ENCODE measurements around the gene ANKRD28. TPM values are rescaled to one million over a fixed set of nuclear protein-coding genes. Genes with fewer than 3 reads are reported as not detected.

Gene ANKRD28
- total RNA-seq, 1 donor from 2014 or later, result 60.6 TPM

DNA sequence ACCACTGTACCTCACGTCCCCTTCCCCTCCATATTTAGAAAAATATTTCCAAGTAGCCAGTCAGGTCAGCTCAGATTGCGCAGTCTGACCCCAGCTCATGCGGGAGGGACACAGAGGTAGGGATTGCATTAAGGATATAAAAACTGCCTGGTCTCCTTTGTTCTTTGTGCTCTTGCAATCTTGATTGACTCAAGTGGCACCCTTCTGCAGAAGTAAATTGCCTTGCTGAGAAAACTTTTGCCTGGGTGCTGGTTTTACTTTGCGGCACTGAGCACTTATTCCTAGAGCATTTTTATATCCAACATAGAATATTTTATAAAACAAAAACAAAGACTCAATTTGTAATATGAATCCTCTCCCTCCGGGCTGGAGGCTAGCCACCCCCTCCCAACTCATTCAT, 141.4 kb downstream of the ANKRD28 start:
- Histone ChIP-seq H3K36me3 (ENCODE audit: control insufficient read depth, insufficient read depth, low read length) (no peaks in the 10 kb centered on the region), H3K4me3 (ENCODE audit: low read depth, low read length) (no peak overlapping the region), H3K27me3 (ENCODE audit: control insufficient read depth, insufficient read depth, low read length) (no peaks in the 10 kb centered on the region)
- TF ChIP-seq, protein P1, sequence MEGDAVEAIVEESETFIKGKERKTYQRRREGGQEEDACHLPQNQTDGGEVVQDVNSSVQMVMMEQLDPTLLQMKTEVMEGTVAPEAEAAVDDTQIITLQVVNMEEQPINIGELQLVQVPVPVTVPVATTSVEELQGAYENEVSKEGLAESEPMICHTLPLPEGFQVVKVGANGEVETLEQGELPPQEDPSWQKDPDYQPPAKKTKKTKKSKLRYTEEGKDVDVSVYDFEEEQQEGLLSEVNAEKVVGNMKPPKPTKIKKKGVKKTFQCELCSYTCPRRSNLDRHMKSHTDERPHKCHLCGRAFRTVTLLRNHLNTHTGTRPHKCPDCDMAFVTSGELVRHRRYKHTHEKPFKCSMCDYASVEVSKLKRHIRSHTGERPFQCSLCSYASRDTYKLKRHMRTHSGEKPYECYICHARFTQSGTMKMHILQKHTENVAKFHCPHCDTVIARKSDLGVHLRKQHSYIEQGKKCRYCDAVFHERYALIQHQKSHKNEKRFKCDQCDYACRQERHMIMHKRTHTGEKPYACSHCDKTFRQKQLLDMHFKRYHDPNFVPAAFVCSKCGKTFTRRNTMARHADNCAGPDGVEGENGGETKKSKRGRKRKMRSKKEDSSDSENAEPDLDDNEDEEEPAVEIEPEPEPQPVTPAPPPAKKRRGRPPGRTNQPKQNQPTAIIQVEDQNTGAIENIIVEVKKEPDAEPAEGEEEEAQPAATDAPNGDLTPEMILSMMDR (IDR thresholded peaks at IDR 0.05; ENCODE audit: insufficient read depth, low read length, severe bottlenecking), result no peak
- FAIRE-seq, result no peak
- no peak for DNase-seq (ENCODE audit: low read depth)

DNA sequence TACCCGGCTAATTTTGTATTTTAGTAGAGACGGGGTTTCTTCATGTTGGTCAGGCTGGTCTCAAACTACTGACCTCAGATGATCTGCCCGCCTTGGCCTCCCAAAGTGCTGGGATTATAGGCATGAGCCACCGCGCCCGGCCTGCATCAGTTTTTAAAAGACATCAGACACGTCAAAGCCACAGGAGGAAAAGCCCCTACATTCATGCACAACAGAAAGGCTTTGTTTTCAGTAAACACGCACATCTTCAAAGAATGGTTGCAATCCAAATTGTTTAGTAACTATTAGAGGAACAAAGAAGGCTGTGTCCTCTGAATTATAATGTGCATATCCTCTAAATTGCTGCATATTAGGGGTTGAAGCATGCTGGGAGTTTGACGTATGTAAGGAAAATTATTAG, 142.9 kb downstream of the ANKRD28 start:
- Histone ChIP-seq H3K4me3 (ENCODE audit: low read depth, low read length) (no peak overlapping the region), H3K36me3 (ENCODE audit: control insufficient read depth, insufficient read depth, low read length) (no peaks in the 10 kb centered on the region), H3K27me3 (ENCODE audit: control insufficient read depth, insufficient read depth, low read length) (no peaks in the 10 kb centered on the region)
- TF ChIP-seq, protein P1 (IDR thresholded peaks at IDR 0.05; ENCODE audit: insufficient read depth, low read length, severe bottlenecking), result no peak
- FAIRE-seq (no peak), DNase-seq (ENCODE audit: low read depth) (no peak)

DNA sequence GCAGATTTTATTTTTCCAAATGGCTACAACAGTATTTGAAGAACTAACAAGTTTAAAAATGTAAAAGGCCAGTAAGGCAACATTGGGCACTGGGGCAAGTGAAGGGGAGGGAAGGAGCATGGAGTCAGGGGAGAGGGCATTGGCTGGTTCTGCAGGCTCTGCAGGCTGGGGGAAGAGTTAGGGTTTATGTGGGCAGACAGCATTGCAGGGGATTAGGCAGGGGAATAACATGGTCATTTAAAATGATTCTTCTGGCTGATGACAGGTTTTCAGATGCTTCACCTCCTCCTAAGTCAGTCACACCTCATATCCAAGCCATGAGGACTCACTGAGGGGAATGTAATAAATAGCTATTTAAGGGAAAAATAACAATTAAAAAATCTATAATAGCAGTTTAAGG, 143.7 kb downstream of the ANKRD28 start:
- TF ChIP-seq, protein P1 (IDR thresholded peaks at IDR 0.05; ENCODE audit: insufficient read depth, low read length, severe bottlenecking), result no peak
- DNase-seq (ENCODE audit: low read depth) (no peak), FAIRE-seq (no peak)
- Histone ChIP-seq H3K4me3 (ENCODE audit: low read depth, low read length) (no peak overlapping the region), H3K27me3 (ENCODE audit: control insufficient read depth, insufficient read depth, low read length) (no peaks in the 10 kb centered on the region), H3K36me3 (ENCODE audit: control insufficient read depth, insufficient read depth, low read length) (no peaks in the 10 kb centered on the region)

DNA sequence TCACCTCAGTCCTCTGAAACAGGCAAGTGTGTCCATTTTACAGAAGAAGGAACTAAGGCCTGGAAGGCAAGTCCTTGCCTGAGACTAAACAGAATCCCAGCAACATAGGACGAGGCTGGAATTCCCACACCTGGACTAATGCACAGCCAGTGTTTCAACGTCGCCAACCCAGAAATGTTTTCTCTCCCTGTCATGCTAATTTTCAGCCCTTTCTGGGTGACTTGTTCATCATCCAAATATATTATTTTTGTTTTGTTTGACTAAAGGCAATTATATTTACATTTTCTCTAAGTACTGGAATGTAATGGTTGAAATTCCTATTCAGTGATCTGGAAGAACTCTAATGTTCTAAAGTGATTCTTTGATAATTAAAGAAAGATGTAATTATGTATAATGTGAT, 144.5 kb downstream of the ANKRD28 start:
- H3K27me3 ChIP-seq (ENCODE audit: control insufficient read depth, insufficient read depth, low read length), result no peaks in the 10 kb centered on the region
- no peak for FAIRE-seq
- H3K4me3 ChIP-seq (ENCODE audit: low read depth, low read length), result no peak overlapping the region
- DNase-seq (ENCODE audit: low read depth), result no peak
- TF ChIP-seq, protein P1 (IDR thresholded peaks at IDR 0.05; ENCODE audit: insufficient read depth, low read length, severe bottlenecking), result no peak
- no peaks in the 10 kb centered on the region for H3K36me3 ChIP-seq (ENCODE audit: control insufficient read depth, insufficient read depth, low read length)

DNA sequence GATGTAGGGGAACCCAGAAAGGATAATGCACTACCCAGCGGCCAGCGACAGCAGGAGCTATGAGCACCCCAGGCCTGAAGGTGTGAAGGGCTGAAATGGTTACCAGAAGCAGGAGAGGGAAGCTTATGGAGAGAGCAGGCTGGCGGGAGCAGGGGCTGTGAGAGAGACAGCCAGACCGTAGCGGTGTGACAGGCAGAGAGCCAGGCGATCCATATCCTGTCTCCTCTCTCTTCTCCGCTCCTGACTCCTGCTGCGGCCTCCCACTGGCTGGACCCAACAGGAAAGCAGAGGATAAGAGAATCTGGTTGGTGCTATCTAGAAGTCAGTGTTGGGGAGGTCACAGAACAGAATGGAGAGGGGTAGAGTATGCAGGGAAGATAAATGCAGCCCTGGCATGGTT, 146.4 kb downstream of the ANKRD28 start:
- no peaks in the 10 kb centered on the region for H3K27me3 ChIP-seq (ENCODE audit: control insufficient read depth, insufficient read depth, low read length)
- TF ChIP-seq, protein P1 (IDR thresholded peaks at IDR 0.05; ENCODE audit: insufficient read depth, low read length, severe bottlenecking), result no peak
- no peak overlapping the region for H3K4me3 ChIP-seq (ENCODE audit: low read depth, low read length)
- DNase-seq (ENCODE audit: low read depth), result no peak
- H3K36me3 ChIP-seq (ENCODE audit: control insufficient read depth, insufficient read depth, low read length), result no peaks in the 10 kb centered on the region
- FAIRE-seq, result no peak

DNA sequence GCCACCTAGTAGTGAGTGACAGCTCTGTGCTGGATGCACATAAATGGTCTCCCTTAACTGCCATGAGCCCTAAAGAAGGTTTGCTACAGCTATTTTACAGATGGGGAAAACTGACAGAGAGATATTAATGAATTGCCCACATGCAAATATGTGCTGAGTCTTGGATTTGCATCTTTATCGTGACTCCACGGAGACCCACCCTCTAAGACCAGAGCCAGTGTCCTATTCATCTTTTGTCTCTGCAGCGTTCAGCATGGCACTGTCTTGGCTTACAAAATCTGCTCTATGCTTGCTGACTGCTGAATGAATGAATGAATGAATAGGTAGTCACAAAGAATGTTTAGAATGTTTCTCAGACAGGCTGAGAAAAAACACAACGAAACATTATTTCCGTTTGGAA, 147.9 kb downstream of the ANKRD28 start:
- TF ChIP-seq, protein P1 (IDR thresholded peaks at IDR 0.05; ENCODE audit: insufficient read depth, low read length, severe bottlenecking), result no peak
- Histone ChIP-seq H3K36me3 (ENCODE audit: control insufficient read depth, insufficient read depth, low read length) (no peaks in the 10 kb centered on the region), H3K27me3 (ENCODE audit: control insufficient read depth, insufficient read depth, low read length) (no peaks in the 10 kb centered on the region), H3K4me3 (ENCODE audit: low read depth, low read length) (no peak overlapping the region)
- no peak for DNase-seq (ENCODE audit: low read depth)
- FAIRE-seq, result no peak

Data from bronchial epithelial cell (primary cell).